AML-193 (cell line): Measurements from ENCODE around the gene RABGAP1L.
"Not testable (repeated sequence)": the region's sequence is repeated elsewhere in the genome, so short reads cannot be mapped to it uniquely, and the experiment has no call there.

ENCODE experiments used
- DNase-seq, 2 experiments: peaks; one replicate each; lab custom pipeline; 2025; lab: John Stamatoyannopoulos, UW

Gene RABGAP1L

GRCh38 chr1:174153085-174153824 lies 6.1 kb upstream of the RABGAP1L start:
- no peak for DNase-seq

- DNase-seq = no peak
Observed at GRCh38 chr1:174153825-174154107, 5.6 kb upstream of the RABGAP1L start.

DNA sequence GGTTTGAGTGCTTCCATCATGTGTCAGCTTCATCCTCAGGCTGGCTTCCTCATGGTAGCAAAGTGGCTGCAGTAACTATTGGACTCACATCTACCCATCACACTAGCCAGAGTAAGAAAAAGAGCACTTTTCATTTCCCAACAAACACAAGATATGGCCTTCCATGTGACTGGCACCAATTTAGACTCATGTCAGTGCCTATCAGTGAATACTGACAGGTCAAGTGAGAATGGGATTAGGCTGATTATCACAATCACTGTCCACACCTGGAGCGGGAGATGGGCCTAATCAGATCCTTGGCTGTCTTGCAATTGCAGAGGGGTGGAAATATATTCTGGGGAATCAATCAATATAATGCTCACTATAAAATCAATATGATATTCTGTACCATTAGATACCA lies 2.9 kb upstream of the RABGAP1L start:
- DNase-seq = no peak

- DNase-seq = no peak
Observed at GRCh38 chr1:174157157-174157806, 2.0 kb upstream of the RABGAP1L start.

DNA sequence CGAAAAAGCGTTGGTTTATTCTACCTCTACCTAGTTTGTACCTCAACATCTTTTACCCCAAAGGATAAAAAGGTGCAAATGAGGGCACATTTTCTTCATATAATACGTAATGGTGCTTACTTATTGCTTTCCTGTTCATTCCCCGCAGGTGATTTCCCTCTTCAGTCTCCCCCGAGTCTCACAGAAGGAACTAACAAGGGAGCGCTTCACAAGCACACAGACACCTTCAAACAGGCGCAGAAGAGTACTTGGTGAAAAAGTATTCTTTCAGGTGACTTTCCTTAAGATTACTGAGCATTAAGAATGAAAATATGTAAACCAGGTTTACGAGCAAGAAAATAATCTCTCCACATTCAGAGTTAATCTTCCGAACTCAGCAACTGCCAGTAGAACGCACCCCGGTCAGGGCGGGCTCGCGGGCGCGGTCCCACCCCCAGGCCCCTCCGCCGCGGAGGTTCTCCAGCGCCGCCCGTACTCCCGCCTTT lies 511 bp upstream of the RABGAP1L start:
- DNase-seq = peak; percentile 51 to 57

- peak in 1 of 2 experiments; percentile 25 for DNase-seq
Observed at GRCh38 chr1:174160109-174160473, 771 bp downstream of the RABGAP1L start.

DNA sequence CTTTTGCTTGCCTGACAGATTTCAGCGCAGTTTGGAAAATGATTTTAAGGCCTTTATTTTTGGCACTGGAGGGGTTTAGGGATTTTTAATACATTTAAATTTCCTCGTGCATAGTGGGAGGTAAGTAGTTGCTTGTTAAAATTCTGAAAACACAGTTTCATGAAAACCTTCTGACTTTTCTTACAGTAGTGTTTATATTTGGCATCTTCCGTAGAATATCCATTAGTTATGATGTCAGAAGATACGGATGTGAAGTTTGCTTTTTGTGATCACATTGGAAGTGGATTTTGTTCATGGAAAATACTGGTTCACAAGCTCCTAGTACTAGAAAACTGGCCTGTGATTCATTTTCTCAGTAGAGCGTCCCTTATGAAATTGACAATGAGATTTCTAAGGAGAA lies 1.3 kb downstream of the RABGAP1L start:
- no peak for DNase-seq

GRCh38 chr1:174161813-174162212 lies 2.5 kb downstream of the RABGAP1L start:
- no peak for DNase-seq

- no peak for DNase-seq
Observed at GRCh38 chr1:174164826-174165225, 5.5 kb downstream of the RABGAP1L start.

DNA sequence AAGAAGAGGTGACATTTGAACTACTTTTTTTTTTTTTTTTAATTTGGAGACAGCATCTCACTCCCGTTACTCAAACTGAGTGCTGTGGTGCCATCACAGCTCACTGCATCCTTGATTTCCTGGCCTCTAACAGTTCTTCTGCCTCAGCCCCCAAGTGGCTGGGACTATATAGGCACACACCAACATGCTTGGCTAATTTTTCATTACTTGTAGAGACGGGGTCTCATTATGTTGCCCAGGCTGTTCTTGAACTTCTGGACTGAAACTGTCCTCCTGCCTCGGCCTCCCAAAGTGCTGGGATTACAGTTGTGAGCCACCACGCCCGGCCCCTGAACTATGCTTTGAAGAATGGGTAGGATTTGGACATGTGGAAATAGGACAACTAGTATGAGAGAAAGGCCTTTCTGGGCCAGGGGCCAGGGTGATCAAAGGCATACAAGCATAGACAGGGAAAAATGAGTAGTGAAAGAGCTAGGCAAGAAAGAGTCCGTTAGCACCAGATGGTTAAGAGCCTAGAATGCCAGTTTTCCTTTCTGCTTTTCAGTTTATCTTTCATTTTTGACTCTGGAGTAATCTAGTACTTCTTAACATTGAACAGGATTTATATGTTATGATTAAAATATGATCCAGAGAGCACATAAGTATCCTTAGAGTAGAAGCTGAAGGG lies 6.3 kb downstream of the RABGAP1L start:
- no peak for DNase-seq

- DNase-seq = no peak
Observed at GRCh38 chr1:174166530-174167264, 7.4 kb downstream of the RABGAP1L start.

DNA sequence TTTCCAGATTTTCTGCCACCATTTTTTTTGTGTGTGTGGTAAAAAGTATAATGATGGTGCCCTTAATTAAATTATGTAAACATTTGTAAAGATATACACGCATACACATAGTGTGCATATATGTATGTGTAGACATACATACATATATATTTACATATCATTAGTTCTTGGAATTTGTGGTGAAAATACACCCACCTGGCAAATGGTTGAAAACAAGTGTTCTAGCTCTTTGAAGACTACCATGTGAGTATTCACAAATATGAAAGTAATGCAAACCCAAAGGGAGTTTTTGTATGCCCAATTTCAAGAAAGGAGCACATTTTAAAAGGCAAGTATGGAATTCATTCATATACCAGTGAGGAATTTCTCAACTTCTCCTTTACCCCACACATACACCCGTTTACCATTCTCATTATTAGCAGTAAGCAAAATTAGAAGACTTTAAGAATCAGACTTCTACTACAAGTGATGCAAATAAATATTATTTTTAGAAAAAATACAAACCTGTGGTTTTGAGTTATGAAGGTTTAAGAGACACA lies 8.0 kb downstream of the RABGAP1L start:
- DNase-seq = no peak

- DNase-seq = no peak
Observed at GRCh38 chr1:174169342-174169741, 10.0 kb downstream of the RABGAP1L start.

- DNase-seq = no peak
Observed at GRCh38 chr1:174171073-174171472, 11.8 kb downstream of the RABGAP1L start.

DNA sequence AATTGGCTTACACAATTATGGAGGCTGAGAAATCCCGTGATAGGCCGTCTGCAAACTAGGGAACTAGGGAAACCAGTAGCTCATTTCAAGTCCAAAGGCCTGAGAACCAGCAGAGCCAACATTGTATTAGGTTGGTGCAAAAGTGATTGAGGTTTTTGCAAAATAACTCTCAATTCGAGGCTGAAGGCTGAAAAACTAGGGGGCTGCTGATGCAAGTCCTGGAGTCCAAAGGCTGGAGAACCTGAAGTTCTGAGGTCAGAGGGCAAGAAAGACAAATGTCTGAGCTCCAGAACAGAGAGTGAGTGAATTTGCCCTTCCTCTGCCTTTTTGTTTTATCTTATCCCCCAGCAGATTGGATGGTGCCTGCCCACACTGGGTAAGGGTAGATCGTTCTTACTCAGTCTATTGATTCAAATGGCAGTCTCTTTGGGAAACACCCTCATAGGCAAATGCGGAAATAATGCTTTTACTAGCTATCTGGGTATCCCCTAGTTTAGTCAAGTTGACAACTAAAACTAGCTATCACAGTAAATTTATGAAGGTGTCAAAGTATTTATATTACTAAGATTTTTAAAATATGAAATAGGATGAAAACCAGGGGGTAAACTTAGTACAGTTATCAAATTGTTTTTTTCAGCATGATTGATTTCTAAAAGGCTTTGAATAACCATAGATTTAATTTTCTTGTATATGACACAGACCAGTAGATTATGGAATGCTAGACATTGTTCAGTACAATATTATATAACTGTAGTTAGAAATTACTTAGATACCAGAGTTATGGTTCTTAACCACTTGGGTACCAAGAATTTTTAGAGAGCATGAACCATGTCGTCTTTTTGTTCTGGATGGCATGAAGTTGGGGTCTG lies 15.4 kb downstream of the RABGAP1L start:
- DNase-seq = no peak

- DNase-seq = not testable (repeated sequence)
Observed at GRCh38 chr1:174178459-174178858, 19.1 kb downstream of the RABGAP1L start.

- no peak for DNase-seq
Observed at GRCh38 chr1:174189428-174190062, 30.2 kb downstream of the RABGAP1L start.

- no peak for DNase-seq
Observed at GRCh38 chr1:174190691-174191199, 31.4 kb downstream of the RABGAP1L start.

DNA sequence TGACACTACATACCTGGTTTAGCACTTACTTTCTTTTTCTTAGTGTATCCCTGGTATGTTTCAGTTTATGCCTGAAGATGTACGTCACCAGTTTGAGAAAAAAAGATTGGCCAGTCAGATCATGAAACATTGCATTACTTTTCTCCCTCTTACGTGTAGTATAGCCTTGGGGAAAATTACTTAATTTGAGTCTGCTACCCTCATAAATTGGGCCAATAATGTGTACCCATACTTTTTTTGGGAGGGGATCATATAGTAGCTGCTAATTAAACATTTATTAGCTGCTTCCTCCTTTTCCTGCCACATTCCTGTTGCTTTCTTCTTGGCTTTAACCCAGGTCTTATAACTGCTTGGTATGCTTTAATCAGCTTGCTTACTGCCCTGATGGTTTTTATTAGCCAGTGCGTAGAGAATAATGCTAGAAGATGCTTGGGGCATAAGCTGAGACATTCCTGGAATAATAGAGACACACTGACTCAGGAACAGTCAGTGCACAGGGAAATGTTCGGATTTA lies 32.1 kb downstream of the RABGAP1L start:
- DNase-seq = no peak

- no peak for DNase-seq
Observed at GRCh38 chr1:174194461-174194860, 35.1 kb downstream of the RABGAP1L start.
